HG02973 (cell line): ENCODE results near the gene DUSP8.
"Not testable (repeated sequence)": the region's sequence is repeated elsewhere in the genome, so short reads cannot be mapped to it uniquely, and the experiment has no call there.

Experiments
- ATAC-seq: cut with Tn5 transposase; IDR thresholded peaks from one replicate; pipeline ENCODE4 v1.9.1; 2021; ENCODE audit warnings: moderate library complexity; ENCODE audit not compliant: unreplicated experiment

The DUSP8 gene

DNA sequence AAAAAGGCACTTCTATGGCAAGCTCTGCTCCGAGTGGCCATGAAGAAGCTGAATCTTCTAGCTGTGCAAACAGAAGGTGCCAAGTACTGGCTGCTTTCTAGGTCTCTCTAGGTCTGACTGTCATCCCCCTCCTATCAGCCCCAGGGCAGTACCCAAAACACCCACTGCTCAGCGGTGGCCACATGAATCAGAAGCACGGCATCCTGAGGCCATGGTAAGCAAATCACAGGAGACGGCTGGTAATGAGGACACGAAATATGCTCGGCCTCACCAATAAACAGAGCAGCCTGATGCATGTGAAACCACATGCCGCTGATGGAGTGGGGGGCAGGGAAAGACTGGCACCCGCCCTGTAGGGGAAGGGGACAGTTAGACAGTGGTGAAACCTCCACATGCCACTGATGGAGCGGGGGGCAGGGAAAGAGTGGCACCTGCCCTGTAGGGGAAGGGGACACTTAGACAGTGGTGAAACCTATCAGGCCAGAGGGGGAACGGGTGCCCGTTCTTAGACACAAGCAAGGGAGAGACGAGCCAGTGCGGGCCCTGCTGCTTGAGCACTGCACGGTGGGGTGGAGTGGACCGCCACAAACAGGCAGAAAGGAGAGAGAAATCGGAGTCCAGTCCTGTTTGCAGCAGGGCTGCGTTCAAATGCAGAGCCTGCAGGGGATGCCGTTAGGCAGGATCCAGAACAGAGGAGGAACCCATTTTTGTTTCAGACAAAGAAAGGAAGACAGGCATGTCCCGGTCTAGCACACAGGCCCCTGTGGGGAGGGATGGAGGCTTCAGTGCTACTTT lies 55.6 kb downstream of the DUSP8 start:
- ATAC-seq, result no peak

DNA sequence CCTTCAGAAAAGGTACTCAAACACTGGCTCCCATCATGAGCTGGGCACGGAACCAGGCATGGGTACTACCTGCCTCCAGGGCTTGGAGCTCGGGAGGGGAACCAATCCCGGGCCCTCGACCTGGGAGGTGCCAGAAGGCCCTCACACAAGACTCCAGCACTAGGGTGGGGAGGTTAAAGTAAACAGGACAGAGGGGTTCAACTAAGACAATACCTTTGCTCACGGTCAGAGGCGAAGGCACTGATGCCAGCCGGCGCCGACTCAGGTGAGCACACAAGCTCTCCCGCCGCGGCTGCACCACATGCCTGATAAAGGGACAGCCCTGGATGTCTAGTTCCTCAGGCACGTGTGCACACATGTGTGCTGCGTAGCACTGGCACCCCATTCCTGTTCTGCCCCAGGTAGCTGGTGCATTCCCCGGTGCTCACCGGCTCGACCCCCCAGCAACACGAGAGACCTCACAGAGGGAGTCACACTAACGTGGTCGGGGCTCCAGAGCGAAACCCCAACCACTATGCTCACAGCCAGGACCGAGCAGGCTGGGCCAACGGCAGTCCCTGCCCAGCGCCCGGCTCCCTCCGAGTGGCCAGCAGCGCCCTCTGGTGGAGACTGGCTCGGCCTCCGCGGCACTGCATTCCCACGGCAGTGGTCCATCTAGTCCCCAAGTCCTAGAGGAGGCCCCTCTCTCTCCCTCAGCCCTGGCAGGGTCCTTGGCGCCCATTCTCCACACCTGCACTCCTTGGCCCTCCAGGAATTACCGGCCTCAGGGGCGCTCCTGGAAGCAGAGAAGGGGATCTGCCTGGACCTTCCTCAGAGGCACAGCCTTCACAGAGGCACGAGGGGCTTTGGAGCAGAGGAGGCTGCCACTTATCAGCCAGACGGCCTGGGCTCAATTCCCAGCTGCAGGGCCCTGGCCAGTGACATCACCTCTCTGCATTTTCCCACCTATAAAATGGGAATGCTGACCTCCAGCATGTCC lies 56.7 kb downstream of the DUSP8 start:
- ATAC-seq, result no peak

DNA sequence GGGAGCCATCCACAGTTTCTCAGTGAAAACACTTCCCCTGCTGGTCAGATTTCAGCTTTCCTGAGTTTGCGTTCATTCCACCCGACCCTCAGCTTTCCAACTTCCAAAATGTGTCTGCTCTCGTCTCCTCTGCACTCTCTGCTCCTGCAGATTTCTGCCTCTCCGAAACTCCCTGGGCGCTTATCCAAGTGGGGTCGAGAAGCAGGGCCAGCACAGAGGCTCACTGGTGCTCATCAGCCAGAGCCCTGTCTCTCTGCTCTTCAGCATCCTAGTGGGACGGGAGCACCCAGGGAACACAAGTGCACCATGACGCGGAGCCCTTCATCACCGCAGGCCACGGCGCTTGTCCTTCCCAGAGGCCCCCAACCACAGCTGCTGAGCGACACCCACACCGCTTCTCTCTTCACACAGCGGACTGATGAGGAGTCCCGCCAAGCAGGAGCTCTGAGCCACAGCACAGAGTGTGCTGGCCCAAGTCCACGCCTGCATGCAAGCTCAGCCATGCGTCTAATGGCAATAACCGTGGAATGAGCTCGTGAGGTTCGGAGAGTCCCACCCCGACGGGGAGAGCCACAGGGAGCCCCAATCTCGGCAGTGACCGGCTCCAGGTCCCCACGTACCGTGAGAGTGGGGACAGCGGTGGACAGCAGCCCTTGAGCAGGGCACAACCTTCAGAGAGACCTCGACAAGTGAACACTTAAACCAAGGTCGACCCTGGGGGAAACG lies 57.6 kb downstream of the DUSP8 start:
- ATAC-seq, result no peak

DNA sequence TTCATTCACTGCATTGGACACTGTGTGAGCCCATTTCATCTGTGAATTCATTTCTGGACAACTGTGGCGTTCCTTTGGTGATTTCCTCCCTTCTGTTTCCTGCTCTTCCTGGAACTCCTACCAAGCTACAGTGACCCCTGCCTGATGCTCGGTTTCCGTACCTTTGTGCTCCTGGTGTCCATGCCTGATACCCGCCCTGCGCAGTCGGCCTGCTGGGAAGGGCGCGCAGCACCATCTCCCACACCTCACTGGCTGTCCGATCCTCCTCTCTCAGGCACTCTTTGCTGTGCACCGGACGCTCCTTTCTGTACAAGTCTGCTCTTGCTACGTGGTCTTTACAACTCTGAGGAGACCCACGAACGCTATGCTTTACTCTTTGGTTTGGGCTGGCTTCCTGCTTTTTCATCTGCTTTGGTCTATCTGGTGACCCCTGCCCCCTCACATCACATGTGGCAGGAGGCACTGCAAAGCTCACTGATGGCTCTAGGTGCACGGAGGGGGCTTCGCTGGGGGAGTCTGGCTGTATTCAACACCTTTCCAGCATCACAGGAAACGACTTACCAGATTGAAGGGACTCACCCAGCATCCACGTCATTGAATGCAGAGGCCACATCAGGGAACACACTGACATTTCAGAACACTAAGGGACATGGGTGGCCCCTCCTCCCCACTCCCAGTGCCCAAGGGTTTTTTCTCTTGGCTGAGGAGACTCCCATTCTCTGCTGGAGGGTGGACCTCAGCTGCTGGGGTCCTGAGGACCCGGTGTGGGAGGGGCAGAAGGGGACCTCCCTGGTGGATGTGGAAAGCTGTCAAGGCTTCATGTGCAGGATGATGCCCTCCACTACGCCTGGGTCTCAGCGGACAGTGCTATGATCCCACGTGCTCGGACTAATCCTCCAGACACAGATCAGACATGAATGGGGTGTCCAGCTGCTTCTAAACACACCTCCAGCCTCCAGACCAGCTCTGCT lies 58.5 kb downstream of the DUSP8 start:
- ATAC-seq, result no peak

DNA sequence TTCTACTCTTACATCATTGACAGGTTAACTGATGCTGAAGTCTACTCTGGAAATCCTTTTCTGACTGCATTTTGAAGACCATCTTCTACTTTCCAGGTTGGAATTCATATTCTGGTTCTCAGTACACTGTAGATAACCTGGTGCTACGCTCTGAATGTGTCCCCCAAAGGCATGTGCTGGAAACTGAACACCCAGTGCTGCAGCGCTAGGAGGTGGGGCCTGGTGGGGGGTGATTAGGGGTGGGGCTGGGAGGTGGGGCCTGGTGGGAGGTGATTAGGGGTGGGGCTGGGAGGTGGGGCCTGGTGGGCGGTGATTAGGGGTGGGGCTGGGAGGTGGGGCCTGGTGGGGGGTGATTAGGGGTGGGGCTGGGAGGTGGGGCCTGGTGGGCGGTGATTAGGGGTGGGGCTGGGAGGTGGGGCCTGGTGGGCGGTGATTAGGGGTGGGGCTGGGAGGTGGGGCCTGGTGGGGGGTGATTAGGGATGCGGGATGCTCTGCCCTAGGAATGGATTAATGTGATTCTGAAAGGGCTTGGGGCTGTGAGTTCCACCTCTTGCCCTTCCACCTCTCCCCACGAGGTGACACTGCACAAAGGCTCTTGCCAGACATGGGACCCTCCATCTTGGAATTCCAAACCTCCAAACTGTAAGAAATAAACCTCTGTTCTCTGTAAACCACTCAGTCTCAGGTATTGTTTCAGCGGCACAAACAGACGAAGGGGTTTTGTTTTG lies 59.4 kb downstream of the DUSP8 start:
- not testable (repeated sequence) for ATAC-seq

DNA sequence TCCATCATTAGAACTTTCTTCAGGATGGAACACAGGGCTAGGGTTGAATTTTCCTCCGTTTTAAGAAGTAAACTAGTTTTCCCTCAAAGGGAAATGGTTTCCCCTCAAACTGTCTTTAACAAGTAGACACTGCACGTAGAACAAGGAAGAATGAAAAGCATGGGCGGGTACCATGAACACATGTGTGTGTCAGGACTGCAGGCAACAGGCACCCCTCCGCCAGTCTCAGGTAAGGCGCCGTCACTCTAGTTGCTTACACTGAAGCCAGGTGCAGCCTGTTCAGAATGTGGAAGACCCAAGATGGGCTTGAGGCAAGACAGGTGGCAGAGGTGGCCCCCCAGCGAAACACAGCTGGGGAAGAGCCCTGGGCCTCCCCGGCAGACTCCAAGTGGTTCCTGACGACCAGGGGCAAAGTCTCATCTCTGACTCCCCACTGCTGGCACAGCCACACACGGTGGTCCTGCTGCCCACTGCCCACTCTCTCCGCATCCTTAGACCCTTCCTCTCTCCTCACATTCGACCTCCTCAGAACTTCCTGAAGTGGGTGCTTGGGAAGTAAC lies 60.1 kb downstream of the DUSP8 start:
- ATAC-seq, result no peak

DNA sequence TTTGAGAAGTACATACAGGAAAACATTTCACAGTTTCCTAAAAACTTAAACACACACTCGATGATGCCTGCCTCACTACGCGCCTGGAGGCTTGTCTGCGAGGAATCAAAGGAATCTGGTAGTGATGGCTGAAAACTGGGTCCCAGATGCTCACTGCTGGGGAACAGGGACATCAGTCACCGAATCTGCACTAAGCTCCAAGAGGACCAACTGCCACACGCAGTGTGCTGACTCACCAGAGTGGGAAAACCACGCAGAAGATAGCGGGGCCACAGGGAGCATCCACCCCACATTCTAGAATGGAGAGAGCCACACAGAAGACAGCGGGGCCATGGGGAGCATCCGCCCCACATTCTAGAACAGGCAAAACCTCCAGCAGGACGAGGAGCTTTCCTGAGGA lies 61.1 kb downstream of the DUSP8 start:
- no peak for ATAC-seq

DNA sequence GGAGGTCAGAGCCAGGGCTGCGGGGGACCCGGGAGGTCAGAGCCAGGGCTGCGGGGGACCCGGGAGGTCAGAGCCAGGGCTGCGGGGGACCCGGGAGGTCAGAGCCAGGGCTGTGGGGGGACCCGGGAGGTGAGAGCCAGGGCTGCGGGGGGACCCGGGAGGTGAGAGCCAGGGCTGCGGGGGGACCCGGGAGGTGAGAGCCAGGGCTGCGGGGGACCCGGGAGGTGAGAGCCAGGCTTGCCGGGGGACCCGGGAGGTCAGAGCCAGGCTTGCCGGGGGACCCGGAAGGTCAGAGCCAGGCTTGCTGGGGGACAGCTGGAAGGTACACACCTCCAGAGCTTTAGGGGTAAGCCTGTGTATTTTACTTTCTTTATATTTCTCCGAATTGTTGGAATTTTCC lies 61.7 kb downstream of the DUSP8 start:
- not testable (repeated sequence) for ATAC-seq

DNA sequence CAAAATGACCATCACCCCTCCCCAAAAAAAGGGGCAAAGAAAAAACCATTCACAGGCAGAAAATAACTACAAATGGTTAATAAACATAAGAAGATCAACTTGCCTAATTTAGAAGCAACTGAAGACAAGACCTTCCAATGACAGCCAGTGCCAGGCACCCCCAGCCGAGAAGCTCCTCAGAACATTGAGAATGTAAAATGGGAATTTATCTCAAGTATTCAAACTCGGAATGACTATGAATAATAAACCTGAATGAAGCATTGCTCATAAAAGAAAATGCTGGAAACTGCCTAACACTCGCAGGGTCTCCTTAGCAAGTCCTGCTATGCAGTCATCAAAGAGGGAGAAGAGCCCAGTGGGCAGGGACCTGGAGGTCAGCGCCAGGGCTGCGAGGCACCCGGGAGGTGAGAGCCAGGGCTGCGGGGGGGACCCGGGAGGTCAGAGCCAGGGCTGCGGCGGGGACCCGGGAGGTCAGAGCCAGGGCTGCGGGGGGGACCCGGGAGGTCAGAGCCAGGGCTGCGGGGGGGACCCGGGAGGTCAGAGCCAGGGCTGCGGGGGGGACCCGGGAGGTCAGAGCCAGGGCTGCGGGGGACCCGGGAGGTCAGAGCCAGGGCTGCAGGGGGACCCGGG lies 62.3 kb downstream of the DUSP8 start:
- no peak for ATAC-seq

DNA sequence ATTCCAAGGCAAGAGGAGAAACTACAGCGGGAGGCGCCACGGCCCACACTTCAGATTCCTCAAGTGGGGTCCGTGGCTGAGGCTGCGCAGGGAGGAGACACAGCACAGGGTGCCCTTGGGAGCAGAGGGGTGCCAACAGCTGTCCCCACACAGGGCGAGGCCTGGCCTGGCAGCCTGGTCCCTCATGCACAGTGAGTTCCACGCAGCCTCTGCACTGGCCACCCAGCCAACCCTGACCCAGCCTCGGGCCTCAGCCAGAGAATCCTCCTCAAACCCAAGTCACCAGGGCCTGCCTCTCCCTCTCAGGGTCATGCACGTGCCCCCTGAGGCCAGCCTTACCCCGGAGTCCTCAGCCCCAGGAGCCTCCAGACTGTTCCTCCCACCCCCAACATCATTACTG lies 63.1 kb downstream of the DUSP8 start:
- no peak for ATAC-seq

DNA sequence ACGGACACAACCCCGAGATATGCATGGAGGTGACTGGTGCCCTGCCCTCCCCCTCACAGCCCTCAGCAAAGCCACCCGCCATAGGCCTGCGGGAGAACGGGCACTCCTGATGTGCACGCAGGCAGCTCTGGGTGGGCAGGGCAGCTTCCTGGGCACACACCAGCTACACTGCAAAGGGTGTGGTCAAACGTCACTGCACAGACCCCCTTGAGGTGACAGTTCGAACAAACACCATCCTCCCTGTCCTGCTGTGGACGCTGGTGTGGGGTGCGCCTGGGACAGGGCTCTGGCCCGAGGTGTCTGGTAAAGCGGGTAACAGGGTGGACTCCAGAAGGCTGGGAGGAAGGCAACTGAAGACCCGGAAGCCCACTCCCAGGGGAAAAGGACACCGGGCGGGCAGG lies 63.6 kb downstream of the DUSP8 start:
- no peak for ATAC-seq

DNA sequence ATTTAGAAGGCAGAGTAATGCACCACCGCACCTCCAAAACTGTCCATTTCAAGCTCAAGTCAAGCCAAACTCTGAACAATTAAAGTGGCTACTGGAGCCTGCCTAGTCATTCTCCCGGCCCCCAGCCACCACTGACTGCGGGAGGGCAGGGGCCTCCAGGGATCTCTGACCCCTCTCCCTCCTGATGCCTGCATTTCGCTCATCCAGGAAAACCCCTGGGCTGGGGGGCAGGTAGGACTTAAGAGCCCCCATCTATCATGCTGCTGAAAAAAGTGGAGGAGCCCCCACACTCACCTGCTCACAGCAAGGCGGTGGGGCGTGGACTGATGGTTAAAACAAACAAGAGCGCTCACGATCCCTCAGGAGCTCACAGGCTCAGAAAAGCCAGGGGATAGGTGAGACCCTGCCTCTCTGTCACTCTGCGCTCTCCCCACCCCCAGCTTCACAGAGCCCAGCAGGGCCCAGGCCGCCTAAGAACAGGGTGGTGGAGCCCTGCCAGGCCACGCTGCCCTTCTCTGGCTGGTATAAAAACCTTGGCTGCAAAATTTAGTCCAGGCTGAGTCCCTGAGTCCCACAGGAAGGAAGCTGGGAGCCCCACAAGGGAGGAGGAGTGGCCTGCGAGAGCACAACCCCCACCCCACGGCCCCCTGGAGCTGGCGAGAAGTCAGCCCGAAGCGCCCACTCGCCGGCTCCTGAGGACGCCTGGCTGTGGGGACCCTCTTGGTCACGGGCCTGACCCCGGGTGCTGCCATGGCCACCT lies 64.5 kb downstream of the DUSP8 start:
- ATAC-seq, result no peak

DNA sequence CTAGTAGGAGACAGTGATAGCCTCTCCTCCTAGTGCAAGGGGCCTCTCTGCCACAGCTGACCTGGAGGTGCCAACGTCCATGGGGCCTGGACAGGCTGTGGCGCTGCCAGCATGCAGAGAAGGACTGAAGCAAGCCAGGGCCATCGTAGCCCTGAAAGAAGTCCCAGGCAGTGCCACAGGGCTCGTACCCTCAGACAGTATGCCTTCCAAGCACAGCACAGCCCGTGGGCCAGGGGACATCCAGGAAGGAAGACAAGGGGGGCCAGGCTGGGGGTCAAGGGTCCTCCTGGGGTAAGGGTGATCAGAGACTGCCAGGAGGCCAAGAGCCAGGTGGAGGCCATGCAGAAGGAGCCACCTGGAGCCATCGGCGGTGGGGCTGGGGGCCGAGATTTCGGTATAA lies 65.1 kb downstream of the DUSP8 start:
- ATAC-seq, result no peak

DNA sequence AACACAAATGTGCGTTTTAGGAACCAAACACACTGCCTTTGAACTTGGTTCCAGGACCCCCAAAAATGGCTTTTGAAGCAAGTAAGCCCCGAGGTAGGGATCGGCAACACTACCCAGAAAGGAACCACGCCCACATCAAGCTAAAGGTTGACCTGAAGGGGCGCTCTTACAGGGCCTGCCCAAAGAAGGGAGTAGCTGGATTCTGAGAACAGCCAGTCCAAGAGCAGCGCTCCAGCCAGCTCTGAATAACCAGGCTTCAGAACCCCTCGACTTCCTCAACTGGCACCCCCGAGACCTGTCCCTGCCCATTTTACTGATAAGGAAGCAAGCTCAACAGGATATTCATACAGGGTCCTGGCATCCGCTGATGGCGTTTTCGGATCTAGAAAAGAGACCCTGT lies 66.6 kb downstream of the DUSP8 start:
- ATAC-seq, result no peak

DNA sequence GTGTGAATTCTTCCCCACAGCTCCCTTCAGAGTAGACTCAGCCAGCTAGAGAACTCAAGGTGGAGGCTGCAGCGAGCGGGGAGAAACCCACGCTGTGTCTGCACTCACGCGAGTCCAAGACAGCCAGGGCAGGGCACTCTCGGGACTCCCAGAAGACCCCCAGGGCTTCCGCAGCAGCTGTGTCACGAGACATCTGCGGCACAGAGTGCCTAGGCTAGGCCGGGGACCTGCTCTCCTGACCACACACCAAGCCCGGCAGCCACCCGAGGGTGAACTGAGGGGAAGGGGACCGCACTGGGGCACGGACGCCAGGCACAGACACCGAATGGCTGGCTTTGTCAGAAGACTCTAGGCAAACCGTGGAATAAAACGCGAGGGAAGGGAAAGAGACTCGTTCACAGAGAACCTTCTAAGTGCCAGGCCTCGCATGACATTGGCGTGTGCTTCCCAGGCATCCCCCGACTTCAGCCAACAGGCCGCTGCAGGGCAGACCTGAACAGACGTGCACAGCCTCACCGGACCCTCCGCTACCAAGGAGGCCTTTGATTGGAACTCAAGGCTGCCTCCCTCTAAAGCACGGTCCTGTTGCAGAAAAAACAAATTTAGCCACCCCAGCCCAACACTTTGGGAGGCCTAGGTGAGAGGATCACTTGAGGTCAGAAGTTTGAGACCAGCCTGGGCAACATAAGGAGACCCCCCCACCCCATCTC lies 67.3 kb downstream of the DUSP8 start:
- ATAC-seq, result no peak

DNA sequence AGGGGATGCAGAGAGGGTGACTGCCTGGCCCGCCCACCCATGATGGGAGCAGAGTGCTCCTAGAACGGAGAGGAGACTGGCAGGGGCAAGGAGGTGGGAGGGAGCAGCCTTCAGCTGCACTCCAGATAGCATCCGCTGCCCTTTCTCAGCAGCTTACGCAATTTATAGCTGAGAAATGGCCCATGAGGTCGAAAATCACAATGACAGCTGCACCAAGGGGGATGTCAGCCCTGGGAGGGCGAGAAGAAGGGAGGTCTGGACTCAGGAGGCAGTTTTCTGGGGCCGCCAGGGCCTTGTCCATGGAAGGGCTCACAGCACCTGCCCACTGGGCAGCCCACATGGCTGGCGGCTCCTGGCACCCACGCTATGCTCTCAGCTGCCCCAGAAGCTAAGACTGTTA lies 67.9 kb downstream of the DUSP8 start:
- ATAC-seq, result no peak
